HCT116 (cell line): ENCODE data around the gene TDRD10.

Source experiments
- ATF3 ChIP-seq: IDR thresholded peaks from 2 replicates; pipeline ENCODE4 v1.6.1; 2012
- CTCF ChIP-seq, 3 experiments: fragments of 200-600 bp in 1 of 3; sonication (generic) in 1 of 3; IDR thresholded peaks in 2 of 3; conservative IDR thresholded peaks in 1 of 3; 2 replicates each; pipeline ENCODE4 v1.5.1; 2012 to 2017; ENCODE audit warnings: low read depth in 2 of 3, low read length in 2 of 3, antibody characterized with exemption in 1 of 3, borderline replicate concordance in 1 of 3, control low read depth in 1 of 3, mild to moderate bottlenecking in 1 of 3, mixed read lengths in 1 of 3, mixed run types in 1 of 3, moderate library complexity in 1 of 3; ENCODE audit not compliant: insufficient read depth in 1 of 3
- ELF1 ChIP-seq: IDR thresholded peaks from 2 replicates; pipeline ENCODE4 v1.6.1; 2012; ENCODE audit warnings: low read depth, borderline replicate concordance
- EZH2 ChIP-seq: fragments of 200-600 bp; sonication (generic); IDR thresholded peaks from 2 replicates; pipeline ENCODE4 v1.6.1; 2017; ENCODE audit warnings: antibody characterized with exemption, mixed run types
- EZH2phosphoT487 ChIP-seq: fragments of 200-600 bp; IDR thresholded peaks from 2 replicates; pipeline ENCODE4 v1.6.1; 2018; ENCODE audit warnings: antibody characterized with exemption, borderline replicate concordance
- MAX ChIP-seq: IDR thresholded peaks from 2 replicates; pipeline ENCODE4 v1.6.1; 2012
- POLR2A ChIP-seq: IDR thresholded peaks from 2 replicates; pipeline ENCODE4 v1.7.0; 2011; ENCODE audit warnings: borderline replicate concordance; ENCODE audit not compliant: insufficient read depth, insufficient read length; ENCODE audit errors: extremely low read depth
- RAD21 ChIP-seq: IDR thresholded peaks from 2 replicates; pipeline ENCODE4 v1.6.1; 2012; ENCODE audit warnings: low read depth, mild to moderate bottlenecking
- REST ChIP-seq: IDR thresholded peaks from 2 replicates; pipeline ENCODE4 v1.6.1; 2012; ENCODE audit warnings: low read depth
- SIN3A ChIP-seq: IDR thresholded peaks from 2 replicates; pipeline ENCODE4 v1.6.1; 2012; ENCODE audit warnings: low read depth
- SP1 ChIP-seq: IDR thresholded peaks from 2 replicates; pipeline ENCODE4 v1.6.1; 2012; ENCODE audit warnings: low read depth
- TCF7L2 ChIP-seq: IDR thresholded peaks from 2 replicates; pipeline ENCODE4 v1.7.0; 2011; ENCODE audit warnings: borderline replicate concordance, inconsistent platforms; ENCODE audit not compliant: insufficient read depth, insufficient read length; ENCODE audit errors: extremely low read depth
- YY1 ChIP-seq: IDR thresholded peaks from 2 replicates; pipeline ENCODE4 v1.6.1; 2011; ENCODE audit warnings: low read length, low read depth, moderate library complexity, mild to moderate bottlenecking; ENCODE audit not compliant: insufficient replicate concordance; ENCODE audit errors: extremely low read depth
- ZBTB33 ChIP-seq: IDR thresholded peaks from 2 replicates; pipeline ENCODE4 v1.6.1; 2011; ENCODE audit warnings: mild to moderate bottlenecking, low read length, moderate library complexity; ENCODE audit not compliant: insufficient replicate concordance; ENCODE audit errors: extremely low read depth

GRCh38 chr1:154459080-154459479 is 42.9 kb upstream of the TDRD10 start:
- TF ChIP-seq CTCF (IDR thresholded peaks at IDR 0.05 in 2 of 3, conservative IDR thresholded peaks at IDR 0.05 in 1 of 3; ENCODE audit: borderline replicate concordance in 1 of 3, insufficient read depth in 1 of 3, low read depth in 2 of 3, low read length in 2 of 3) (no peak), TCF7L2 (no peak), ZBTB33 (no peak), REST (no peak), YY1 (no peak), RAD21 (no peak), POLR2A (no peak), SIN3A (no peak), EZH2phosphoT487 (no peak), ELF1 (no peak), SP1 (no peak), EZH2 (no peak), ATF3 (no peak), MAX (no peak)
